Measurements from ENCODE around the gene PEX14.

Gene PEX14

GRCh38 chr1:10637834-10638558 lies 163.2 kb downstream of the PEX14 start:
- DNase-seq = no peak

GRCh38 chr1:10638559-10639005 lies 163.8 kb downstream of the PEX14 start:
- no peak for DNase-seq

- no peak for DNase-seq
Measured at GRCh38 chr1:10639011-10639774, 164.4 kb downstream of the PEX14 start.

GRCh38 chr1:10639775-10640578 lies 165.2 kb downstream of the PEX14 start:
- DNase-seq = no peak

GRCh38 chr1:10640843-10641553 lies 166.2 kb downstream of the PEX14 start:
- DNase-seq = no peak

GRCh38 chr1:10641976-10642375 lies 167.2 kb downstream of the PEX14 start:
- DNase-seq = no peak

- no peak for DNase-seq
Measured at GRCh38 chr1:10642403-10643080, 167.8 kb downstream of the PEX14 start.

- no peak for DNase-seq
Measured at GRCh38 chr1:10643607-10644306, 169.0 kb downstream of the PEX14 start.

- no peak for DNase-seq
Measured at GRCh38 chr1:10644307-10645128, 169.8 kb downstream of the PEX14 start.

- DNase-seq = no peak
Measured at GRCh38 chr1:10646347-10646861, 171.7 kb downstream of the PEX14 start.

GRCh38 chr1:10647414-10648170 lies 172.8 kb downstream of the PEX14 start:
- no peak for DNase-seq

- DNase-seq = no peak
Measured at GRCh38 chr1:10648689-10649516, 174.2 kb downstream of the PEX14 start.

- DNase-seq = no peak
Measured at GRCh38 chr1:10649517-10650201, 174.9 kb downstream of the PEX14 start.

- DNase-seq = no peak
Measured at GRCh38 chr1:10650556-10651388, 176.0 kb downstream of the PEX14 start.

GRCh38 chr1:10651389-10651766 lies 176.6 kb downstream of the PEX14 start:
- no peak for DNase-seq

GRCh38 chr1:10651793-10652192 lies 177.0 kb downstream of the PEX14 start:
- DNase-seq = no peak

- no peak for DNase-seq
Measured at GRCh38 chr1:10652626-10653025, 177.9 kb downstream of the PEX14 start.
